SHP77 treated with DMSO at 0.1 percent for 48 hours (cell line): ENCODE measurements around the gene RENBP.
"Not testable (repeated sequence)": the region's sequence is repeated elsewhere in the genome, so short reads cannot be mapped to it uniquely, and the experiment has no call there.

Source experiments
- DNase-seq: peaks from one replicate; lab custom pipeline; 2025; lab: John Stamatoyannopoulos, UW

Gene RENBP

GRCh38 chrX:153944140-153944799 is at the start of gene RENBP:
RENBP (minus strand) TSS chrX:153944643; CDS start chrX:153944610, 33 bp downstream.
- no peak for DNase-seq

GRCh38 chrX:153993978-153994377 is 49.5 kb upstream of the RENBP start:
- no peak for DNase-seq

- no peak for DNase-seq
Observed at GRCh38 chrX:153993079-153993478, 48.6 kb upstream of the RENBP start.

GRCh38 chrX:153992180-153992579 is 47.7 kb upstream of the RENBP start:
- DNase-seq, result no peak

- DNase-seq, result no peak
Observed at GRCh38 chrX:153991013-153991580, 46.7 kb upstream of the RENBP start.

- no peak for DNase-seq
Observed at GRCh38 chrX:153989973-153990655, 45.7 kb upstream of the RENBP start.

- no peak for DNase-seq
Observed at GRCh38 chrX:153988493-153988892, 44.0 kb upstream of the RENBP start.

GRCh38 chrX:153984351-153985178 is 40.1 kb upstream of the RENBP start:
- DNase-seq, result no peak

GRCh38 chrX:153983321-153983801 is 38.9 kb upstream of the RENBP start:
- no peak for DNase-seq

- DNase-seq, result no peak
Observed at GRCh38 chrX:153981771-153982533, 37.5 kb upstream of the RENBP start.

- no peak for DNase-seq
Observed at GRCh38 chrX:153981231-153981630, 36.8 kb upstream of the RENBP start.

- not testable (repeated sequence) for DNase-seq
Observed at GRCh38 chrX:153980394-153980793, 36.0 kb upstream of the RENBP start.

- DNase-seq, result no peak
Observed at GRCh38 chrX:153974726-153975286, 30.4 kb upstream of the RENBP start.

GRCh38 chrX:153974003-153974725 is 29.7 kb upstream of the RENBP start:
- no peak for DNase-seq

GRCh38 chrX:153973127-153974002 is 28.9 kb upstream of the RENBP start:
- DNase-seq, result no peak

- DNase-seq, result peak; percentile 52
Observed at GRCh38 chrX:153972368-153973126, 28.1 kb upstream of the RENBP start, which contains the start of gene TMEM187. TMEM187 (plus strand) TSS chrX:153972754; CDS start chrX:153982063, 9,309 bp downstream.

- DNase-seq, result peak; percentile 26
Observed at GRCh38 chrX:153971450-153972367, 27.3 kb upstream of the RENBP start, which contains the start of gene HCFC1. HCFC1 (minus strand) TSS chrX:153971818; CDS start chrX:153970840, 978 bp downstream.
